Heart left ventricle (tissue), 16 donors: ENCODE measurements around the gene MICAL2. TPM values are rescaled to one million over a fixed set of nuclear protein-coding genes. Genes with fewer than 3 reads are reported as not detected.

ENCODE experiments used
- ATAC-seq, 4 donors: fragments of 200-7000 bp; cut with Tn5 transposase; one replicate each; pipeline ENCODE4 v1.9.1; 2020 to 2022; ENCODE audit warnings: moderate library complexity in 4 of 4, mild to moderate bottlenecking in 3 of 4, moderate number of reproducible peaks in 1 of 4
- DNase-seq, 5 donors: peaks; one replicate each; pipeline ENCODE4 v3.0.0-alpha.2; 2020
- H3K27ac ChIP-seq, 12 donors: fragments of 200-600 bp; sonication (generic) in 4 of 12; one replicate each; pipeline versions ENCODE4 v1.5.0 to v1.8.0; 2016 to 2022; ENCODE audit warnings: mild to moderate bottlenecking in 2 of 12
- H3K27me3 ChIP-seq, 9 donors: fragments of 200-600 bp; sonication (generic) in 2 of 9; one replicate each; pipeline versions ENCODE4 v1.5.1 to v1.8.0; 2016 to 2022; ENCODE audit warnings: mild to moderate bottlenecking in 3 of 9
- H3K36me3 ChIP-seq, 9 donors: fragments of 200-600 bp; sonication (generic) in 2 of 9; one replicate each; pipeline versions ENCODE4 v1.5.0 to v1.8.0; 2018 to 2022; ENCODE audit warnings: mild to moderate bottlenecking in 2 of 9
- H3K4me1 ChIP-seq, 12 donors: fragments of 200-600 bp; sonication (generic) in 4 of 12; one replicate each; pipeline versions ENCODE4 v1.5.0 to v1.8.0; 2016 to 2022; ENCODE audit warnings: mild to moderate bottlenecking in 3 of 12
- H3K4me3 ChIP-seq, 12 donors: fragments of 200-600 bp; sonication (generic) in 4 of 12; one replicate each; pipeline versions ENCODE4 v1.5.0 to v1.8.0; 2017 to 2022; ENCODE audit warnings: mild to moderate bottlenecking in 9 of 12, moderate library complexity in 4 of 12
- H3K9me3 ChIP-seq, 12 donors: fragments of 200-600 bp; sonication (generic) in 4 of 12; one replicate each; pipeline versions ENCODE4 v1.5.0 to v1.8.0; 2016 to 2022; ENCODE audit warnings: mild to moderate bottlenecking in 1 of 12
- CTCF ChIP-seq, 12 donors: fragments of 200-600 bp; sonication (generic) in 4 of 12; IDR thresholded peaks; one replicate each; pipeline versions ENCODE4 v1.5.0 to v1.8.0; 2018 to 2022; ENCODE audit warnings: antibody characterized with exemption in 12 of 12, mild to moderate bottlenecking in 5 of 12
- POLR2A ChIP-seq, 2 donors: fragments of 450-650 bp; IDR thresholded peaks; one replicate each; pipeline ENCODE4 v1.6.1; 2017; ENCODE audit warnings: antibody characterized with exemption in 2 of 2, mild to moderate bottlenecking in 2 of 2, moderate library complexity in 2 of 2
- WGBS, 4 donors: extraction: QIAGEN DNeasy Blood & Tissue Kit in 2 of 4; methylation state at CpG; one replicate each; pipeline versions ENCODE4 v1.1.5 to v1.1.7; 2013 to 2018; 5-methylcytosine and 5-hydroxymethylcytosine counted together
- intact Hi-C, 10 donors: fragments of 100-400 bp; cut with DNase I; formaldehyde crosslinking; loops; one replicate each; pipeline versions ENCODE4 v1.11.1 to v1.14.2; 2022
- polyA plus RNA-seq, 2 donors: library from polyadenylated mRNA; stranded (reverse); fragments of 200-250 nt; gene quantifications; one replicate each; pipeline ENCODE4 v1.2.3, GENCODE V29; 2013
- total RNA-seq, 9 donors: library from RNA; depleted of rRNA in 2 of 9; stranded (reverse); fragments of >200 nt in 2 of 9; fragmentation: NEBNext Ultra II Directional in 3 of 9; extraction: Animal tissue kit (Norgen Biotek cat#: 25700) in 3 of 9; gene quantifications; one replicate each; pipeline versions ENCODE4 v1.1.0 to v1.2.4, GENCODE V29; 2016 to 2023
- donor health status: ischemic (EF 13 %, LVEDD 7.1; RV severe dilation, severe dysfunction).
- donor health status: healthy with polysubstance abuse.
- donor health status: DM: no; HTN: yes; CAD: no.
- donor health status: DM: no; HTN: no; CAD: no.
- donor health status: ischemic (EF 25% LVEDD 6.9; RV normal size, moderate dysfunction).
- donor health status: ischemic (EF 25% LVEDD 5.7; RV mildly dilated, moderate dysfunction).
- donor health status: healthy.
- donor health status: DM: yes; HTN: yes; CAD: no.
- donor health status: ischemic (EF 35%, LVEDD 5.7; RV mildly dilated, moderate dysfunction).
- donor health status: nonischemic (EF 11% LVEDD 7.7; RV severe dilation, severe dysfunction).
- donor health status: DM: yes; HTN: yes; CAD: no.
- donor health status: PGD.
- donor health status: ischemic (EF 29% LVEDD 5.4; RV normal size, mild dysfunction).
- donor health status: nonischemic (EF 23%, LVEDD 6.1; RV moderate dilation, normal function).

Gene MICAL2
- total and polyA plus RNA-seq, 11 donors: 37.6 to 110 (median 86.4) TPM

GRCh38 chr11:12273618-12273995 is 163.2 kb downstream of the MICAL2 start:
- intact Hi-C loops: loop anchor here in 1 of 10 donors (10.0 kb wide), 1 partner anchor 339 kb away; no protein-coding TSS in a partner anchor

DNA sequence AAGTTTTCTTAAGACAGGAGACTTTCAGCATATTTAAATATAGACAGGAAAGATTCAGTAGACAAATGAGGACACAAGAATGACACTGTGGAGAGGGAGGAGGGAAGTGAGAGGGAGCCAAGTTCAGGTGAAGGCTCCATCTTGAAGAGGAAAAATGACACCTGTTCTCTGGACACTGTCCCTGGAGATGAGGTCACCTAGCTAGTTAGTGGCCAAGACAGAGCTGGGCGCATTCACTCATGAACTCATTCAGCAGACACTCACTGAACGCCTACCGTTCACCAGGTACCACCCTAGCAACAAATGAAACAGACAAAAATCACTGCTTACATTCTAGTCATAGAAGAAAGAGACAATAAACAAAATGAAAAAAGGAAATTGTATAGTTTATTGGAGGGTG is 163.7 kb downstream of the MICAL2 start:
- DNase-seq: no peak
- WGBS, 4 donors: 92 to 97% (median 96%) methylated on average over 3 of the region's 3 CpGs
- no peaks in the 10 kb centered on the region for H3K27me3 ChIP-seq
- no peak overlapping the region for H3K27ac ChIP-seq
- TF ChIP-seq POLR2A (IDR thresholded peaks at IDR 0.05) (no peak), CTCF (IDR thresholded peaks at IDR 0.05) (no peak)
- intact Hi-C loops: loop anchor here in 1 of 10 donors (10.0 kb wide), 1 partner anchor 339 kb away; no protein-coding TSS in a partner anchor
- no peaks in the 10 kb centered on the region for H3K9me3 ChIP-seq
- no peak for ATAC-seq
- H3K36me3 ChIP-seq: no peaks in the 10 kb centered on the region
- H3K4me1 ChIP-seq: peaks cover 0 to 15% (median 9%) of the 10 kb centered on the region in 12 donors
- H3K4me3 ChIP-seq: no peak overlapping the region

More at GRCh38 chr11:12273618-12273995, 163.2 kb downstream of the MICAL2 start:
- no peak for DNase-seq
- WGBS, 4 donors: 93 to 100% (median 96%) methylated on average over 2 of the region's 2 CpGs
- H3K36me3 ChIP-seq: no peaks in the 10 kb centered on the region
- H3K9me3 ChIP-seq: no peaks in the 10 kb centered on the region
- no peaks in the 10 kb centered on the region for H3K27me3 ChIP-seq
- TF ChIP-seq CTCF (IDR thresholded peaks at IDR 0.05) (no peak), POLR2A (IDR thresholded peaks at IDR 0.05) (no peak)
- H3K4me1 ChIP-seq: peaks cover 0 to 19% (median 11%) of the 10 kb centered on the region in 12 donors
- no peak overlapping the region for H3K27ac ChIP-seq
- no peak overlapping the region for H3K4me3 ChIP-seq
- no peak for ATAC-seq

DNA sequence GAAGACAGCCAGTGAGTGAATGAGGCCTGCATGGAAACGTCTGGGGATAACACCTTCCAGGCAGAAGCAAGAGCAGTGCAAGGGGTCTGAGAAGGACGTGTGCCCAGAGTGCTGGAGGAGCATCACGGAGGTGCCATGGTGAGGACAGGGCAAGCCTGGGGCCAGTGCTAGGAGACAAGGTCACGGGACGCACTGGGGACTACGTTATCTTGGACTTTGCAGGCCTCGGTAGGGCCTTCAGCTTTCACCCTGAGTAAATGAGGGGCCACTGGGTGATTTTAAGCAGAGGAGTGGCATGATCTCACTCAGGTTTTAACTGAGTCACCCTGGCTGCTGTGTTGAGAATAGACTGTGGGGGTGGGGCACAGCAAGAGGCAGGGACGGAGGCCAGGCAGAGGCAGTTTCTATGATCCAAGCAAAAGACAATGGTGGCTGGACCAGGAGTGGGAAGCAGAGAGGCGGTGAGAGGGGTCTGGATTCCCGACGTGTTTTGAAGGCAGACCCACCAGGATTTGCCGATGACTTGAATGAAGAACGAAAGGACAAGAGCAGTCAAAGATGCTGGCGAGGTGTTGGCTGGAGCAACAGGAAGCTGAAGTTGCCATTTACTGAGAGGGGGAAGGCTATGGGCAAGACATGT is 164.3 kb downstream of the MICAL2 start:
- Histone ChIP-seq H3K27ac (no peak overlapping the region), H3K4me1 (peaks cover 0 to 11% (median 3%) of the 10 kb centered on the region in 12 donors), H3K36me3 (no peaks in the 10 kb centered on the region), H3K4me3 (no peak overlapping the region), H3K27me3 (no peaks in the 10 kb centered on the region), H3K9me3 (no peaks in the 10 kb centered on the region)
- intact Hi-C loops: loop anchor here in 4 of 10 donors (5.0 to 10.0 kb wide), 3 partner anchors 37 to 467 kb away; no protein-coding TSS in a partner anchor
- WGBS, 4 donors: 93 to 97% (median 97%) methylated on average over 14 of the region's 14 CpGs
- ATAC-seq (peak in 1 of 4 donors; percentile 9), DNase-seq (peak in 1 of 5 donors; percentile 7)
- TF ChIP-seq POLR2A (IDR thresholded peaks at IDR 0.05): no peak
- no peak for TF ChIP-seq CTCF (IDR thresholded peaks at IDR 0.05)

GRCh38 chr11:12275818-12276217 is 165.4 kb downstream of the MICAL2 start:
- intact Hi-C loops: loop anchor here in 4 of 10 donors (5.0 to 10.0 kb wide), 3 partner anchors 39 to 469 kb away; no protein-coding TSS in a partner anchor
- ATAC-seq (no peak), DNase-seq (peak in 1 of 5 donors; percentile 11)
- H3K4me3 ChIP-seq: no peak overlapping the region
- WGBS, 4 donors: 58 to 81% (median 75%) methylated on average over 6 to 9 of the region's 9 CpGs
- H3K36me3 ChIP-seq: no peaks in the 10 kb centered on the region
- no peaks in the 10 kb centered on the region for H3K9me3 ChIP-seq
- H3K4me1 ChIP-seq: peaks cover 0 to 4% (median 0%) of the 10 kb centered on the region in 12 donors
- no peak overlapping the region for H3K27ac ChIP-seq
- TF ChIP-seq POLR2A (IDR thresholded peaks at IDR 0.05) (no peak), CTCF (IDR thresholded peaks at IDR 0.05) (no peak)
- H3K27me3 ChIP-seq: no peaks in the 10 kb centered on the region
